IMR-90 (cell line): Measurements from ENCODE around the gene TMEM45A.

Source experiments
- CTCF ChIP-seq: conservative IDR thresholded peaks from 2 replicates; pipeline ENCODE4 v1.5.1; 2012; ENCODE audit warnings: mild to moderate bottlenecking, low read depth, low read length, improper control_type of control experiment
- POLR2A ChIP-seq: IDR thresholded peaks from 2 replicates; pipeline ENCODE4 v1.6.1; 2012; ENCODE audit warnings: mild to moderate bottlenecking, low read depth, low read length
- RAD21 ChIP-seq: IDR thresholded peaks from 2 replicates; pipeline ENCODE4 v1.6.1; 2012; ENCODE audit warnings: low read length, improper control_type of control experiment
- RCOR1 ChIP-seq: IDR thresholded peaks from 2 replicates; pipeline ENCODE4 v1.6.1; 2012; ENCODE audit warnings: mild to moderate bottlenecking, low read length, improper control_type of control experiment; ENCODE audit not compliant: insufficient replicate concordance

- TF ChIP-seq RAD21, result no peak
- TF ChIP-seq RCOR1, result no peak
- no peak for TF ChIP-seq CTCF
- no peak for TF ChIP-seq POLR2A
These were observed 122.5 kb downstream of the TMEM45A start for GRCh38 chr3:100614941-100615340.
